Activated CD8-positive, alpha-beta memory T cell treated with anti-CD3 and anti-CD28 coated beads for 48 hours (primary cell): ENCODE data around the gene MYRIP.
"Not testable (repeated sequence)": the region's sequence is repeated elsewhere in the genome, so short reads cannot be mapped to it uniquely, and the experiment has no call there.

Experiments used
- DNase-seq, 3 experiments: peaks; one replicate each; pipeline ENCODE4 v3.0.0-alpha.2; 2020; ENCODE audit warnings: low read depth in 2 of 3, low spot score in 2 of 3

Gene MYRIP

DNA sequence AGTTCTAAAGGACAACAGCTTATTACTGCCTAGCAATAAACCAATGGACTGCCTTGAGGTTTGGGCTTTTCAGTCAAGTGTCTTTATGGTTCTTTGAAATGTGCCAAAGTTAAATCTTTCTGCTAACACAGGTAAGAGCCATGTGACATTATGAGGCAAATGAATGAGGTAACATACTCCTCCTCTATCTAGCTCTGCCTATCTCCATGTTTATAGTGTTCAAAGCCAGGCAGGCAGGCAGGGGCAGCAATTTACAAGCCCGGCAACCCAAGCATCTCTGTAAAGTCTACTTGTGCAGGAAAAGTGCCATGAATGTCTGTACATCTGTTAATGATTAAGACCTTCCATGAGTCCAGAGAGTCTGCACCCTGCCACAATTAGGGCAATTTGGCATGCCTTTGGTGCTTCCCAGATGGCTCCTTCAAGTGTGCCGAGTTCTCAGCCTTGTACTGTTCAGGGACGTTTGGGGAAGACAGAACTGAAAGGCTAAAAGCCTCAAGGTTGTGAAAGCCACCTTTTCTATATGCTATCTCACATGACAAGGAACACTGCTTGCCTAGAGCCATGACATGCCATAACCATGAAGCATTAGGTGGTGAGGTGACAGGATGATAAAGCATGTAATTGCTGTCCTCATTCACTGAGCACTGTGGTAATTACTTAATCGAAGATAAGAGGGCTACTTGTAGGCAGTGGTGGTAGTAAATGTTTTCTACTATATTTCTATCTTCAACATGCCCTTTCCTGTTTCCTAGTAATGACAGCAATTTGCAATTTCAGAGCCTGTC, 458.7 kb downstream of the MYRIP start:
- no peak for DNase-seq

DNA sequence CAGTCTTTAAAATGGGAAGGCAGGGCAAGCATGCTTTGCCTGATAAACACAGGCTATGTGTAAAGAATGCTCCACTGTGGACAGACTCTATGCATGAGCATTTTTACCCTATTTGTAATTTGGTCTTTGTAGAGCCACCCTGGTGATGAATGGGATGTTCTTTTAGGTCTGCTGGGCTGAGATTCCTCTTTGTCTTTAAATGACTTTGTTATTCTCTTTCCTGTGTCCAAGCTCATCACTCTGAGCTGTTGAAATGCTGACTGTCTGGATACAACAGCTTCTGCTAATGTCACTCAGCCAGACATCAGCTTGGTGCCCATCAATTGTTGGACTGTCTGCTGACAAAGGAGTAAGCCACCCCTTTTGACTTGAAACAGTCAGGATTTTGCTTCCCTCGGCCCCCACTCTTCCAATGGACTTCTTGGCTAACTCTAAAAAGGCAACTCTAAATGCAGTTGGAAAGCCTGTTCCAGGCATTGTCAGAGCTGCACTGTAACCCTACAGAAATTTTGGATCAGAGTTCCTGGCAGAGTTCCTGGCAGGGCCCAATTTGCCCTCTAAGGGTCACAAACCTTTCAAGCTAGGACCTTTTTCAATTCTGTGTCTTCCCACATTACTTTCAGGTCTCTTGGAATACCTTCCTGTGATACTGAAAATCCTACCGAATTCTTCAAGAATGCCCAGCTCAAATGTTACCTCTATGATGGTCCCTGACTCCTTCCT, 459.6 kb downstream of the MYRIP start:
- DNase-seq: no peak

DNA sequence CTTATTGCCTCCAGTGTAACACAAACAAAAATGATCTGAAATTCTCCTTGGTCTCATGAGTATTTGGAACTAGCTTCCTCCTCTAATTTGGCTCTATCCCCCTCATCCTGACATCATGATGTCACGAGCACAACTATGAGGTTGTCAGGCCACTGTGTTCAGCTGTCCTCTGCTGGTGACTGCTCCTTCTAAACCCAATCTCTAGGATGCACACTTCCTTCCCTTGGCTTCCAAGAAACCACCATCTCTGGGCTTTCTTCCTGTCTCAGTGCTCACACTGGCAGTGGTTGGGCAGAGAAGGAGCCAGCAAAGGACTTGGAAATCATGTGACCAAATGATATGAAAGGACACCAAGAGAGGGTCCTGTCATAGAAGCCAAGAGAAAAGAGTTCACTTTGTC, 469.4 kb downstream of the MYRIP start:
- DNase-seq: no peak

DNA sequence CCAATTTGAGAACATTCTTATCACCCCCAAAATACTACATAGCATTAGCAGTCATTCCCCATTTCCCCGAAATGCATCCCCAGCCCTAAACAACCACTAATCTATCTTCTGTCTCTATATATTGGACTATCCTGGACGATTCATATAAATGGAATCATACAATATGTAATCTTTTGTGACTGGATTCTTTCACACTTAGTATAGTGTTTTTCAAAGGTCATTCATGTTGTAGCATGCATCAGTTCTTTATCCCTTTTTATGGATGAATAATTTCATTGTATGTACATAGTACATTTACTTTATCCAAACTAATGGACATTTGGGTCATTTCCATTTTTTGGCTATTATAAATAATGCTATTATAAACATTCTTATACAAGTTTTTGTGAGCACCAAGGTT, 472.6 kb downstream of the MYRIP start:
- DNase-seq: no peak

DNA sequence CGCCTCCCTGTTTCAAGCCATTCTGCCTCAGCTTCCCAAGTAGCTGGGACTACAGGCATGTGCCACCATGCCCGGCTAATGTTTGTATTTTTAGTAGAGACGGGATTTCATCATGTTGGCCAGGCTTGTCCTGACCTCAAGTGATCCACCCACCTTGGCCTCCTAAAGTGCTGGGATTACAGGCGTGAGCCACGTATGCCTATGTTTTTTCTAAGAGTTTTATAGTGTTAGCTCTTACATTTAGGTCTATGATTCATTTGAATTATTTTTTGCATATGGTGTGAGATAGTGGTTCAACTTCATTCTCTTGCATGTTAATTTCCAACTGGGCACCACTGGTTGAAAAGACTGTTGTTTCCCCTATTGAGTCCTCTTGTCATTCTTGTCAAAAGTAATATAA, 473.6 kb downstream of the MYRIP start:
- DNase-seq: not testable (repeated sequence)

DNA sequence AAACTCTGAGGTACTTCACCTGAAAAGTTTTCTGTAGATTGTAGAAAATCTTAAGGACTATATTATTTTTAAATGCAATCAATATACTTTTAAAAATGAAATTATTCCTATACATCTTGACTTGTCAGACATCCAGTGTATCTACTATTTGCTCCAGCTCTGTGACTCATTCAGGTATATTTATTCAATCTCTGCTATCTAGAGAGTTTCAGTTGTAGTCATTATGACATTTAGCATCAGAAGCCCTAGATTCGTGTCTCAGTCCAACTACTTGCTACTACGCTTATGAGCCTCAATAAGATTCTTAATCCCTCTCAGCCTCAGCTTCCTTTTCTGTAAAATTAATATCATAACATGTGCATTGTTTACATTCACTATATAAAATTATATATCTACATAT, 477.8 kb downstream of the MYRIP start:
- no peak for DNase-seq

DNA sequence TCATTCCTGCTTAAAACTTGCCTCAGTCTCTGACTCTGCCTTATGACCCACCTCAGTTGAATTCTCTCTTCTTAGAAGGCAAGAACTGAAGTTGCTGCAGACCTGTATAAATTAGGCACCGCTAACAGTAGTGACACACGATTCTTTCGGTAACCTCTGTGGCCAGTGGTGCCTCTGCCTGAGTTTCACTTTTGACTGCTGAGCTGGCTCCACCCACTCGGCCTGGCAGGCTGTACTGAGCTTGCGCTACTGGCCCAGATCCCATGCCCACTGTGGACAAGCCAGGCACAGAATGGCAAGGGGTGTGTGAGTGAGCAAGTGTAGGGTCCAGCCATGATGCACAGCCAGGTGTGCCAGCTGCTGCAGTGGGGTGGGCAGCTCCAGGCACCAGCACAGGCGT, 481.0 kb downstream of the MYRIP start:
- DNase-seq: no peak

DNA sequence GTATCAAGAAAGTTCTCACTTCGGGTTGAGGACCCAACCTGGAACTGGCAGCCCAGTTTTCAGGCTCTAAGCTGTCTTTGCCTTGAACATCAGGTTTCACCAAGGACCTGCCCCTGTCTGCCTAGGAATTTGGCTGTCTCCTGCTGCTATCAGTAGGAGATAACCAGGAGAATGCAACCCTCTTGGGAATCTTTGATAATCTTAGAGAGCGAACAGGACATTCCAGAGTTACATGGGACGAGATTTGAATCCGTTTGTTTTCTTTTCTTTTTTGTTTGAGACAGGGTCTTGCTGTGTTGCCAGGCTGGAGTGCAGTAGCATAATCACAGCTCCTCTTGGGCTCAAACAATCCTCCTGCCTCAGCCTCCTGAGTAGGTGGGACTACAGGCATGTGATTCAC, 482.1 kb downstream of the MYRIP start:
- no peak for DNase-seq

DNA sequence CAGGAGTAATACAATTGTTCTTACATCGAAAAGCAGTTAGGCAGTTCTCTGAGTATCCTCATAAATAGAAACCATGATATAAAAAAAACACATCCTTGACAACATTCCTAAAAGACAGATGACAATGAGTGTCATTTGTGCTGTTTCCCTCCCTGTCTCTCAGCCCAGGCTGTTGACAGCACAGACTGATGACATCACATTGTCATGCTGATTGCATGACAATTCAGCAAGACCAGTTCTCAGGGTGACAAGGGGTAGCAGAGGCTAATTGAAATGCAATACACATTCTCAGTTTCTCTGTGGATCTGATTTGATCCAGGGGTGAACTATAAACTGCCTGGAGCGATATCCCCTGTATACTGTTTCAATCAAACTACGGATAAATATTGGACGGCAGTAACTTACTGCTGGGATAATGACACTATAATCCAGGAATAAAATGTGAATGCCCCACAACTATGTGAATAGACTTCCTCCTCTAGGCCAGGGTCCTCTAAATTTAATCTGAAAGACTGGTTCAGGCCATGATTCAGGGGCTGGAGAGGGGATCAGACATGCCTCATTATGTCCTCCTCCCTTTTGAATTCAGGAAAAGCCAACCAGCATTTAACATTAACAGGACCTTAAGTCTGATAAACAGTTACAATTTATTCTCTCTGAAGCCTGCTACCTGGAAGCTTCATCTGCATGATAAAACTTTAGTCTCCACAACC, 483.4 kb downstream of the MYRIP start:
- DNase-seq: no peak

DNA sequence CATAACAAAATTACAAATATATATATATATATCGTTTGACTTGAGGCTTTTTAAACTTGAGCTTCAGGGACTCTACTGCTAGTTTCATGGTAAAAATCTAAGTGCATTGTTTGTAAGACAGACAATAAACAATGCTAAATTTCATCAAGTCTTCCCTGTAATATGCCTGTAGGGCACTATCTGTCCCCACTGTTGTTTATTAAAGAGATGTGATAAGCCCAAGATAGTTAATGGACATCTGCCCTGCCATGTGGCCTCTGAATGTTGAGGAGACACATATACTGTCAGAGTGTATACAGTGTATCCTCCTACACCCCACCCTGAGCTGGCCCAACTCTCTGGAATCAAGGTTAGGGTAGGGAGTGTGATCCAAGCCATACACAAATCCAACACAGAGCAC, 485.0 kb downstream of the MYRIP start:
- DNase-seq: no peak

DNA sequence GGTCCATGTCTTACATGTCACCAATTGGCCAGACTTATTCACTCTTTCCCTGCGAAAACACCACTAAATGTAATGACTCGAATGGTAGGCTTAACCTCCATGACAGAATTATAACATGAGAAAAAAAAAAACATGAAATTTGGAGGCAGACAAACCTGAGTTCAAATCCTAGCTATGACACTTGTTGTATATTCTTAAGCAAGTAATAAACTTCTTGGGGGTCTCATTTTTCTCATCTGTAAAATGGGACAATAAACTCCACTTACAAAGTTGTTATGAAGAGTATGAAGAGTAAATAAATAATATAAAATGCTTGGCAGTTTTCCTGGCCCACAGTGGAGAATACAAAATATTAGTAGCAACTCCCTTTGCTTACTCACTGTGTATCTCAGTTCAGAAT, 488.7 kb downstream of the MYRIP start:
- no peak for DNase-seq

DNA sequence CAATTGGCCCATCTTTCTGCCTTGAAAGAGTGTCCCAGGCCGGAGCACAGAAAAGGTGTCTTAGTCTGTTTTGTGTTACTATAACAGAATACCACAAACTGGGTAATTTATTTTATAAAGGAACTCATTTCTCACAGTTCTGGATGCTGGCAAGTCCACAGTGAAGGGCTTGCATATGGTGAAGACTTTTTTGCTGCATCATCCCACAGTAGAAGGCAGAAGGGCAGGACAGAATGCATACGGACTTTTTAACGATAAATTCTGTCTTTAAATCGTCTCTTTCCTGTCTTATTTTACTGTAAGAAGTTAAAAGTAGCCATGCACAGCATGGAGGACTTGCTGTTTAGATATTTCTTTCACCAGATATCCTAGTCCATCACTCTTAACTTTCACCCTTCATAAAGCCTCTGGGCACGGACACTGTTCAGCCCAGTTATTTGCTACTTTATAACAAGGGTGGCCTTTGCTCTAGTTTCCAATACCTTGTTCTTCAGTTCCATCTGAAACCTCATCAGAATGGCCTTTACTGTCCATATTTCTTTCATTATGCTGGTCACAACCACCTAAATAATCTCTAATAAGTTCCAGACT, 489.8 kb downstream of the MYRIP start:
- DNase-seq: no peak

DNA sequence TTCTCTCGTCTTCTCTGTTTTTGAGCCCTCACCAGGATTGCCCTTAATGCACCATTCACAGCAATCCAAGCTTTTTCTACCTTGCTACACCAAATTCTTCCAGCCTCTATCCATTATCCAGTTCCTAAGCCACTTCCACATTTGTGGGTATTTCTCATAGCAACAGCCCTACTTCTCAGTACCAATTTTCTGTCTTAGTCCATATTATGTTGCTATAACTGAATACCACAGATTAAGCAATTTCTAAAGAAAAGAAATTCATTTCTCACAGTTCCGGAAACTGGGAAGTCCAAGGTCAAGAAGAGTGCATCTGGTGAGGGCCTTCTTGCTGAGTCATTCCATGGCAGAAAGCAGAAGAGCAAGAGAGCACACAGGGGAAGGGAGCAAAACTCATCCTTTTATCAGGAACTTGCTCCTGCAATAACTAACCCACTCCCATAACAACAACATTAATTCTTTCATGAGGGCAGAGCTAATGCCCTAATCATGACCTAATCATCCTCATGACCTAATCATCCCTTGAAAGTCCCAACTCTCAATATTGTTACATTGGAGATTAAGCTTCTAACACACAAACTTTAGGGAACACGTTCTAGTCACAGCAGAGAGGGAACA, 490.4 kb downstream of the MYRIP start:
- DNase-seq: no peak

DNA sequence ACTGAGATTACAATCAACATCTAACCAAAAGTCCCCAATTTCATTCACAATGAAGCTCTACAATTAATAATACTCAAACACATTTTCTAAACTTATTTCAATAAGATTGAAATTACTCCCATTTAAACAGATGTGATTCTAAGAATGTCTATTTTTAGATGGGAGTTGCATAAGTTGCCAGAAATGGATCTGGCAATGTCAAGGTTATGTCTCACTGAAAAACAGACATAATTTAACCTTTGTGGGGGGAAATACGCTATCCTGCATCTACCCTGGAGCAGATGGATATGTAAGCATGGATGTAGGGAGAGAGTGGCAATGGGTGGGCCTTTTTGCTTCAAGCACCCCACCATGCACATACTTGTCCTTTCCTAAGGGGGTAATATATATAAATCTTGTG, 493.4 kb downstream of the MYRIP start:
- no peak for DNase-seq

DNA sequence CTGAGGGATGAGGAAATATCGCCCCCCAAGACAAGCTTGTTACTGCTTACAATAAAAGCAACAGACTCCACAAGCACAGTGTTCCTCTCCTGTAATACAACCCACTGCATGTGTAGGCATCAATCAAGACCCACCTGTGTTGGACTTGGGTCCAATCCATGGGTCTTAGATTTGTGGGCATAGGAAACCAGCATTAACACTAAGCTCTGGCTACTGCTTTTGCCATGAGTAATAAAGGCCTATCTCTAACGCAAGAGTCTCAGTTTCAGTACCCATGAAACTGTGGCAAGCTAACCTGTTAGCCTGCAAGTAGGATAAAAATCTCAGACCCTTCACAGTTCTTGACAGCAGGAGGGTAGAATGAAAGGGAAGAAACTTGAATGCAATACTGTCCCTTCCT, 494.9 kb downstream of the MYRIP start:
- no peak for DNase-seq

DNA sequence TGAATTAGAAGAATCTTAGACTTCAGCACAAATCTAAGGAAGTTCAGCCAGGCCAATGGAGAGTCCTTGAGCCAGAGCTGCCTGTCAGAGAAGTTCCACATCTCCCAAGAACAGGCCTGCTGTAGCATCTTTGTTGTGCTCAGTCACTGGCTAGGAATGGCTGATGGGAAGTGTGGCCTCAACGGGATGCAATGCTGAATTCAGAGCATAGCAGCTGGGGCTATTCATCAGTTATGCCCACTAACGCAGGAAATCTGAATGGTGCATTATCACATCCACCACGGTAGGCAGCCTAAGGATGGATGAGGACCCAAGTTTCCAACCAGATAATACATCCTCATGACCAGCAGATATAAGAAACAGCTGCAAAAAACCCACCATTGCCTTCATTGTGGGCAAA, 496.9 kb downstream of the MYRIP start:
- no peak for DNase-seq

DNA sequence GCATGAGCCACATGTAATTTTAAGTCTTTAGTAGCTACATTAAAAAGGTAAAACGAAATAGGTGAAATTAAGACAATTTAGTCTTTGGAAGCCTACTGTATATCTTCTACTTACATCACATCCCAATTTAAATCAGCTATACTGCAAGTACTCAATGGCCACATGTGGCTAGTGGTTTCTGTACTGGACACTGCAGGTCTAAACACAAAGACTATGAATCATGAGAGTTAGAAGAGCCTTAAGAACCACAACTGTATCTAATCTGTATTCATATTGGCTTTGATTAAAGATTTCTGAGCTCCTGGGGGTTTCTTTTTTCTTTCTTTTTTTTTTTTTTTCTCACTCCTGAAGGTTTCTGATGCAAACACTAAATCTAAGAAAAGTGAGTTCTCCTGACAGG, 497.8 kb downstream of the MYRIP start:
- no peak for DNase-seq

DNA sequence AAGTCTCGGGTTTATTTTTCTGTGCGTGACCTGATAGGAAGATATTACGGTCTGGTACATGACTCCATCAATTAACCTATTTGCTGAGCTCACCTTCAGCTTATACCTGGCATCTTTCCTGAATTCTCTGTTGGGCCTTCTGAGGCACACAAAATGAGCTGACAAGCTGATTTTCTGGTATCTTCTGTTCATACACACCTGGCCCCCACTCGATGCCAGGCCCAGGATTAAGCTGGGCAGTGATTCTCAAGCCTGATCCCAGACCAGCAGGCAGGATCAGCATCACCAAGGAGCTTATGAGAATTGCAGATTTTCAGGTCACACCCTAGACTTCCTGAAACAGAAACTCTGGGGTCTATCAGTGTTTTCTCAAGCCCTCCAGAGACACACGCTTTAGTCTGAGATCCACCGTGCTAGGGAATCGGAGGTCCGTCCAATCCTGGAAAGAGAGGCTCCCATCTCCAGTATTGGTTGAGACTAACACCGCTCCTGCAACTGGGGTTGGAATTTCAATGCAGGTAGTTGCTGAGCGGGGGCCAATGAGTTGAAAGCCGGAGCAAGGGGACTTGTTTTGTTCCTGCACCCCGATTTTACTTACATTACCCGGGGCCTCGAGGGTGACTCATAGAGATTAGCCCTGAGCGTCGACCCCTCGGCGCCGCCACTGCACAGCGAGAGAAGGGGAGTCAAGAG, 499.5 kb downstream of the MYRIP start:
- DNase-seq: no peak

DNA sequence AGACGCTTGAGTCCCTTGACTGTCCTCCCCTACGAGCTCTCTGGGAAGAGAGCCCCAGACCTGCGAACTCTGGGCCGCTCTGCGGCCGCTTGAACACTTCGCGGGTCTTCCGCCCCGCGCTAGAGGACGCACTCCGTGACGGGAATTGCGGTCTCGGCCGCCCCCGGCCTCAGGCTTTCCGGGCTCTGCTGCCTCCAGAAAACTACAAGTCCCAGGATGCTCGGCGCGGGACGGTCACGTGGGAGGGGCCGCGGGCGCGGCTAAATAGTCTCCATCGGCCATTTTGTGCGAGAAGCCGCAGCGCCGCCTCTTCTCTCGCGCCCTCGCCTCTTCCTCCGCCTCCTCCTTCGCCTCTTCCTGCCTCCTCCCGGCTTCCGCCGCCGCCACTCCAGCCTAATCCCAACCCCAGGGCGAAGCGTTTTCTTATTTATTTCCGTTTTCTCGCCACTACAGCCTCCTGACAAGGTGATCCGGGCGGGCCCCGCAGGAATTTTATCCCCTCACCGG, 500.1 kb downstream of the MYRIP start, which contains the start of gene EIF1B:
Gene EIF1B (plus strand): TSS at position 290 of the 507 bp plus-strand sequence. CDS start 235 bp downstream, outside the sequence.
- peak; percentile 94 to 96 (median 95) for DNase-seq
